ENCODE data around the gene CATSPER3.

Gene CATSPER3

GRCh38 chr5:135012951-135013391, 45.3 kb downstream of the CATSPER3 start:
- Histone ChIP-seq H3K27me3 (replicated peaks; ENCODE audit: control insufficient read depth, insufficient read depth, low read length) (peaks cover 10% of the 10 kb centered on the region), H3K9ac (ENCODE audit: low read length) (no peak overlapping the region), H3K36me3 (ENCODE audit: control insufficient read depth, insufficient read depth, low read length, severe bottlenecking) (no peaks in the 10 kb centered on the region), H3K9me3 (ENCODE audit: control insufficient read depth, low read length) (no peaks in the 10 kb centered on the region), H3K4me1 (ENCODE audit: control insufficient read depth, insufficient read depth, low read length) (peaks cover 6% of the 10 kb centered on the region), H3K4me3 (ENCODE audit: low read length) (no peak overlapping the region)
- peak; percentile 43 for DNase-seq (ENCODE audit: low read depth)

GRCh38 chr5:135013445-135013844, 45.7 kb downstream of the CATSPER3 start:
- H3K27me3 ChIP-seq (replicated peaks; ENCODE audit: control insufficient read depth, insufficient read depth, low read length) = peaks cover 10% of the 10 kb centered on the region
- H3K9ac ChIP-seq (ENCODE audit: low read length) = no peak overlapping the region
- H3K4me3 ChIP-seq (ENCODE audit: low read length) = no peak overlapping the region
- peaks cover 6% of the 10 kb centered on the region for H3K4me1 ChIP-seq (ENCODE audit: control insufficient read depth, insufficient read depth, low read length)
- H3K9me3 ChIP-seq (ENCODE audit: control insufficient read depth, low read length) = no peaks in the 10 kb centered on the region
- no peak for DNase-seq (ENCODE audit: low read depth)
- no peaks in the 10 kb centered on the region for H3K36me3 ChIP-seq (ENCODE audit: control insufficient read depth, insufficient read depth, low read length, severe bottlenecking)

GRCh38 chr5:135013947-135014570, 46.4 kb downstream of the CATSPER3 start:
- Histone ChIP-seq H3K9me3 (ENCODE audit: control insufficient read depth, low read length) (no peaks in the 10 kb centered on the region), H3K27me3 (replicated peaks; ENCODE audit: control insufficient read depth, insufficient read depth, low read length) (peaks cover 8% of the 10 kb centered on the region), H3K36me3 (ENCODE audit: control insufficient read depth, insufficient read depth, low read length, severe bottlenecking) (no peaks in the 10 kb centered on the region), H3K4me3 (ENCODE audit: low read length) (no peak overlapping the region), H3K9ac (ENCODE audit: low read length) (no peak overlapping the region), H3K4me1 (ENCODE audit: control insufficient read depth, insufficient read depth, low read length) (peaks cover 6% of the 10 kb centered on the region)
- DNase-seq (ENCODE audit: low read depth) = peak; percentile 73

- DNase-seq (ENCODE audit: low read depth) = no peak
- H3K4me1 ChIP-seq (ENCODE audit: control insufficient read depth, insufficient read depth, low read length) = peaks cover 6% of the 10 kb centered on the region
- H3K9ac ChIP-seq (ENCODE audit: low read length) = no peak overlapping the region
- no peaks in the 10 kb centered on the region for H3K9me3 ChIP-seq (ENCODE audit: control insufficient read depth, low read length)
- H3K36me3 ChIP-seq (ENCODE audit: control insufficient read depth, insufficient read depth, low read length, severe bottlenecking) = no peaks in the 10 kb centered on the region
- peaks cover 5% of the 10 kb centered on the region for H3K27me3 ChIP-seq (replicated peaks; ENCODE audit: control insufficient read depth, insufficient read depth, low read length)
- H3K4me3 ChIP-seq (ENCODE audit: low read length) = no peak overlapping the region
Observed at GRCh38 chr5:135015942-135016341, 48.2 kb downstream of the CATSPER3 start.

- no peak for DNase-seq (ENCODE audit: low read depth)
- no peaks in the 10 kb centered on the region for H3K9me3 ChIP-seq (ENCODE audit: control insufficient read depth, low read length)
- no peaks in the 10 kb centered on the region for H3K36me3 ChIP-seq (ENCODE audit: control insufficient read depth, insufficient read depth, low read length, severe bottlenecking)
- peaks cover 6% of the 10 kb centered on the region for H3K4me1 ChIP-seq (ENCODE audit: control insufficient read depth, insufficient read depth, low read length)
- no peak overlapping the region for H3K4me3 ChIP-seq (ENCODE audit: low read length)
- peaks cover 8% of the 10 kb centered on the region for H3K27me3 ChIP-seq (replicated peaks; ENCODE audit: control insufficient read depth, insufficient read depth, low read length)
- H3K9ac ChIP-seq (ENCODE audit: low read length) = no peak overlapping the region
Observed at GRCh38 chr5:135016861-135017290, 49.2 kb downstream of the CATSPER3 start.

- H3K4me3 ChIP-seq (ENCODE audit: low read length) = no peak overlapping the region
- no peaks in the 10 kb centered on the region for H3K9me3 ChIP-seq (ENCODE audit: control insufficient read depth, low read length)
- no peak overlapping the region for H3K9ac ChIP-seq (ENCODE audit: low read length)
- no peaks in the 10 kb centered on the region for H3K36me3 ChIP-seq (ENCODE audit: control insufficient read depth, insufficient read depth, low read length, severe bottlenecking)
- peaks cover 20% of the 10 kb centered on the region for H3K27me3 ChIP-seq (replicated peaks; ENCODE audit: control insufficient read depth, insufficient read depth, low read length)
- DNase-seq (ENCODE audit: low read depth) = no peak
- H3K4me1 ChIP-seq (ENCODE audit: control insufficient read depth, insufficient read depth, low read length) = peaks cover 6% of the 10 kb centered on the region
Observed at GRCh38 chr5:135018457-135018856, 50.8 kb downstream of the CATSPER3 start.

GRCh38 chr5:135019314-135019713, 51.6 kb downstream of the CATSPER3 start:
- Histone ChIP-seq H3K9ac (ENCODE audit: low read length) (no peak overlapping the region), H3K9me3 (ENCODE audit: control insufficient read depth, low read length) (no peaks in the 10 kb centered on the region), H3K4me1 (ENCODE audit: control insufficient read depth, insufficient read depth, low read length) (peaks cover 3% of the 10 kb centered on the region), H3K4me3 (ENCODE audit: low read length) (no peak overlapping the region), H3K36me3 (ENCODE audit: control insufficient read depth, insufficient read depth, low read length, severe bottlenecking) (no peaks in the 10 kb centered on the region), H3K27me3 (replicated peaks; ENCODE audit: control insufficient read depth, insufficient read depth, low read length) (peaks cover 20% of the 10 kb centered on the region)
- no peak for DNase-seq (ENCODE audit: low read depth)

- Histone ChIP-seq H3K9me3 (ENCODE audit: control insufficient read depth, low read length) (no peaks in the 10 kb centered on the region), H3K4me1 (ENCODE audit: control insufficient read depth, insufficient read depth, low read length) (no peaks in the 10 kb centered on the region), H3K36me3 (ENCODE audit: control insufficient read depth, insufficient read depth, low read length, severe bottlenecking) (no peaks in the 10 kb centered on the region), H3K9ac (ENCODE audit: low read length) (no peak overlapping the region), H3K4me3 (ENCODE audit: low read length) (no peak overlapping the region), H3K27me3 (replicated peaks; ENCODE audit: control insufficient read depth, insufficient read depth, low read length) (peaks cover 15% of the 10 kb centered on the region)
- no peak for DNase-seq (ENCODE audit: low read depth)
Observed at GRCh38 chr5:135020111-135020895, 52.6 kb downstream of the CATSPER3 start.

- Histone ChIP-seq H3K4me3 (ENCODE audit: low read length) (no peak overlapping the region), H3K4me1 (ENCODE audit: control insufficient read depth, insufficient read depth, low read length) (no peaks in the 10 kb centered on the region), H3K9me3 (ENCODE audit: control insufficient read depth, low read length) (peaks cover 4% of the 10 kb centered on the region), H3K27me3 (replicated peaks; ENCODE audit: control insufficient read depth, insufficient read depth, low read length) (peaks cover 42% of the 10 kb centered on the region), H3K36me3 (ENCODE audit: control insufficient read depth, insufficient read depth, low read length, severe bottlenecking) (no peaks in the 10 kb centered on the region), H3K9ac (ENCODE audit: low read length) (no peak overlapping the region)
- DNase-seq (ENCODE audit: low read depth) = peak; percentile 49
Observed at GRCh38 chr5:135024956-135025729, 57.4 kb downstream of the CATSPER3 start.

- H3K4me1 ChIP-seq (ENCODE audit: control insufficient read depth, insufficient read depth, low read length) = no peaks in the 10 kb centered on the region
- no peaks in the 10 kb centered on the region for H3K36me3 ChIP-seq (ENCODE audit: control insufficient read depth, insufficient read depth, low read length, severe bottlenecking)
- peak; percentile 21 for DNase-seq (ENCODE audit: low read depth)
- peaks cover 50% of the 10 kb centered on the region for H3K27me3 ChIP-seq (replicated peaks; ENCODE audit: control insufficient read depth, insufficient read depth, low read length)
- H3K9ac ChIP-seq (ENCODE audit: low read length) = no peak overlapping the region
- H3K9me3 ChIP-seq (ENCODE audit: control insufficient read depth, low read length) = peaks cover 4% of the 10 kb centered on the region
- no peak overlapping the region for H3K4me3 ChIP-seq (ENCODE audit: low read length)
Observed at GRCh38 chr5:135025730-135026644, 58.3 kb downstream of the CATSPER3 start.

Measured in adipocyte (in vitro differentiated cells).